IMR-90 (cell line): ENCODE results near the gene POLRMT.

ENCODE experiments used
- POLR2A ChIP-seq: IDR thresholded peaks from 2 replicates; pipeline ENCODE4 v1.6.1; 2012; ENCODE audit warnings: mild to moderate bottlenecking, low read depth, low read length
- RCOR1 ChIP-seq: IDR thresholded peaks from 2 replicates; pipeline ENCODE4 v1.6.1; 2012; ENCODE audit warnings: mild to moderate bottlenecking, low read length, improper control_type of control experiment; ENCODE audit not compliant: insufficient replicate concordance
- USF2 ChIP-seq: fragments of 150-350 bp; IDR thresholded peaks from 2 replicates; pipeline ENCODE4 v1.6.1; 2017; ENCODE audit warnings: mild to moderate bottlenecking, antibody characterized with exemption, low read length, low read depth

DNA sequence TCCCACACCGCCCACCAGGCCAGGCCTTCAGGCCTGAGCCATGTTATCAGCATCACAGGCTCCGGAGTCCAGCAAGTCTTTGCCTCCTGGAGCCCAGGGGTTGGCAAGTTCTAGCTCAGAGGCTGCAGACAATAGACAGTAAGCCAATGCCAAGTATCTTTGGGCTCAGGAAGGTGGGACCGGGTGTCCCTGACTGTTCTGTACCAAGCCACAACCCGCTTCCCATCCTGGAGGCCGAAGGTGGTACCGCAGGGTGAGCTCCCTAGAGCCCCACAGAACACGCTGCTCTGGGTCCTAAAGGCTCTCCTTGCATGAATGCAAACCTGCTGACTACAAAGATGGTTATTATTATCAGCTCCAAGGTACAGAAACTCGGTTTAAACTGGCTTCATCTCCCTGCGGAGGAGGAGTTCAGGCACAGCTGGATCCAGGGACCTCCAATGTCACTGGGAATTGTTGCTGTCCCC is 37.3 kb upstream of the POLRMT start:
- TF ChIP-seq RCOR1 (no peak), POLR2A (no peak), USF2 (no peak)
